Measurements from ENCODE around the gene YTHDF1. TPM values are rescaled to one million over a fixed set of nuclear protein-coding genes. Genes with fewer than 3 reads are reported as not detected.
"Not testable (repeated sequence)": the region's sequence is repeated elsewhere in the genome, so short reads cannot be mapped to it uniquely, and the experiment has no call there.

Gene YTHDF1
- total RNA-seq, 1 experiment from 2014 or later: 19.8 TPM

DNA sequence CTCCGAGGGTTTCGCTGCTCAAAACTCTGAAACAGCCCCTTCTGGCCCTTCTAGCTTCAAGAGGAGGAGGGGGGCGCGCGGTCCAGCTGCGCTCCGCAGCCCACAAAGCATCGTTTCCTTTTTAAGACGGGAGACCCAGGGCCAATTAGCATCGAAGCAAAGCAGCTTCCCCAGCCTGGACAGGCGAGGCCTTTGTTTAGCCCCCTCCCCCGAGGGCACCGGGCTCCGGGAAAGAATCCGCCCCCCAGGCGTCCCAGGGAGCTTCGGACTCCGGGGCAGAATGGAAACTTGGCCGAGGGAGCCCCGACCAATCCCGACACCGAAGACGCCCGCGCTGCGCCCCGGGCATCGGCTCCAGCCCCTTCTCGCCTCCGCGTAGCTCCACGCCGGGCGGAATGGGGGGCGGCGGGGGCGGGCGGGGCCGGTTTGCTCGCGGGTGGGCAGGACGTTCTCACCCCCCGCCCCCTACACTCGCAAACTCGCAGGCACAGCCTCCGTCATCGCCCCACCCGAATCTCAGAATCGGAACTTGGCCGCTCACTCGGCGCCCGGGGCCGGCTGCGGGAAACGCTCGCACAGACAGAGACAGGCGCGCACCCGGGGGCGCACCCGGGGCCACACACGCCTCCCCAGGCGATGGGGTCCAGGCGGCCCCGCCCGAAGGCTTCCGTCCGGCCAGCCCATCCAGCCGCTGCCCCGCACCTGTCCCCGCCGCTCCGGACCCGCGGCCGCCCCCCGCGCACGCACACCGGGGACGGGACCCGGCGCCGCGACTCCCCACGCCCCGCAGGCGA, 37.7 kb upstream of the YTHDF1 start:
- Histone ChIP-seq H3K27me3 (peaks cover 37% of the 10 kb centered on the region), H3K36me3 (no peaks in the 10 kb centered on the region), H3K9me3 (no peaks in the 10 kb centered on the region), H3K4me3 (no peak overlapping the region)
- DNase-seq: no peak

DNA sequence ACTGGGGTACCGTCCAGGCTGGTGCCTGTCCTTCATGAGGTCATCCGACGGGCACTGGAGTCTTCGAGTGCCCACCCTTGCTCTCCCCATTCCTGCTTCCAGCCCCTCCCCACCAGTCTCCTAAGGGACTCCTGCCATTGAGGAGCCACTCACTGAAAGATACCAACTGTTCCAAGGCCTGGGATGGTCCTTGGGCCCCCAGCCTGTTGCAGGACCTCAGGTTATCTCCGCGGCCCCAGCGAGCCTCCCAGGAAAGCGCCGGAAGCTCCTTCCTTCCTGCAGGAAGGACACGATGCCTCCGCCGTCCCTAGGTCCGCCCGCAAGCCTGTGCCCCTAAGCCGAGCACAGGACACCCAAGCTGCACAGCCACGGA, 37.1 kb upstream of the YTHDF1 start:
- Histone ChIP-seq H3K4me3 (no peak overlapping the region), H3K9me3 (no peaks in the 10 kb centered on the region), H3K36me3 (no peaks in the 10 kb centered on the region), H3K27me3 (peaks cover 37% of the 10 kb centered on the region)
- DNase-seq: no peak

DNA sequence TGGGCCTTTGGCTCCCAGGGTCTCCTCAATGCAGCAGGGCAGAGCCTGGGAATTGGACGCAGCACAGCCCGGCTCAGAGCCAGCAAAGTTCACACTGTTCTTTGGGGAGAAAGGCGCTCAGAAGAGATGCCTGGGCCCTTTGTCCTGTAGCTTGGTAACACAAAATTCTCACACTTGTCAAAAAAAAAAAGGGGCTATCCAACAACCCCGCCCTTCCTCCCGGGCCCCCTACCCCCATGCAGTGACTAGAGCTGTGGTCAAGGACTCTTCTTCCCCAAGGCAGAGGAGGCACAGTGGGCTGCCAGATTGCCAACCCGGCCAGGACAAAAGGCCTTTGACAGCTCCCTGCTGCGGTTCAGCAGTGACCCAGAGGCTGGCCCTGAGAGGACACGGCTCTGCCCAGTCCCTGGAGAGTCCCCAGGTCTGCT, 36.4 kb upstream of the YTHDF1 start:
- H3K4me3 ChIP-seq: no peak overlapping the region
- H3K27me3 ChIP-seq: peaks cover 37% of the 10 kb centered on the region
- no peak for DNase-seq
- no peaks in the 10 kb centered on the region for H3K9me3 ChIP-seq
- no peaks in the 10 kb centered on the region for H3K36me3 ChIP-seq

DNA sequence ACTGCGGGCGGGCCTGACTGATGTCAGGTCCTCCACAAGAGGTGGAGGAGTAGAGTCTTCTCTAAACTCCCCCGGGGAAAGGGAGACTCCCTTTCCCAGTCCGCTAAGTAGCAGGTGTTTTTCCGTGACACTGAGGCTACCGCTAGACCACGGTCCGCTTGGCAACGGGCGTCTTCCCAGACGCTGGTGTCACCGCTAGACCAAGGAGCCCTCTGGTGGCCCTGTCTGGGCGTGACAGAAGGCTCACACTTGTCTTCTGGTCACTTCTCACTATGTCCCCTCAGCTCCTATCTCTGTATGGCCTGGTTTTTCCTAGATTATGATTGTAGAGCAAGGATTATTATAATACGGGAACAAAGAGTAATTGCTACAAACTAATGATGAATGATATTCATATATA, 35.4 kb upstream of the YTHDF1 start:
- H3K9me3 ChIP-seq, H3K36me3 ChIP-seq, H3K4me3 ChIP-seq, DNase-seq: not testable (repeated sequence)
- H3K27me3 ChIP-seq: peaks cover 33% of the 10 kb centered on the region

DNA sequence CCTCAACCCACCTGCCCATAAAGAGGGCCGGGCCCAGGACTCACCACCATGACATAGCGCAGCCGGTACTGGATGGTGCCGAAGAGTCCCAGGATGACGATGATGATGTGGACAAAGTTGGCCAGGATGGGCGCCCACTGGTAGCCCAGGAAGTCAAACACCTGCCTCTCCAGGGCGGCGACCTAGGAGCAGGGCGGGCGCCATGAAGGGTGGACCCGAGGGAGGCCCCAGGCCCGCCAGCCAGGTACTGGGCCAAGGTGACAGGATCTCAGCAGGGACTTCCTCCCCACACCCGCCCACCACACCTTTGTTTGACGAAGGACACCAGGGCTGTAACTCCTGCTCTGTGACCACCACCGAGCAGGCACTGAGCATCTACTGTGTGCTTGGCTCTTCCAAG, 34.0 kb upstream of the YTHDF1 start:
- peaks cover 18% of the 10 kb centered on the region for H3K27me3 ChIP-seq
- no peaks in the 10 kb centered on the region for H3K36me3 ChIP-seq
- H3K4me3 ChIP-seq: no peak overlapping the region
- H3K9me3 ChIP-seq: no peaks in the 10 kb centered on the region
- DNase-seq: no peak

DNA sequence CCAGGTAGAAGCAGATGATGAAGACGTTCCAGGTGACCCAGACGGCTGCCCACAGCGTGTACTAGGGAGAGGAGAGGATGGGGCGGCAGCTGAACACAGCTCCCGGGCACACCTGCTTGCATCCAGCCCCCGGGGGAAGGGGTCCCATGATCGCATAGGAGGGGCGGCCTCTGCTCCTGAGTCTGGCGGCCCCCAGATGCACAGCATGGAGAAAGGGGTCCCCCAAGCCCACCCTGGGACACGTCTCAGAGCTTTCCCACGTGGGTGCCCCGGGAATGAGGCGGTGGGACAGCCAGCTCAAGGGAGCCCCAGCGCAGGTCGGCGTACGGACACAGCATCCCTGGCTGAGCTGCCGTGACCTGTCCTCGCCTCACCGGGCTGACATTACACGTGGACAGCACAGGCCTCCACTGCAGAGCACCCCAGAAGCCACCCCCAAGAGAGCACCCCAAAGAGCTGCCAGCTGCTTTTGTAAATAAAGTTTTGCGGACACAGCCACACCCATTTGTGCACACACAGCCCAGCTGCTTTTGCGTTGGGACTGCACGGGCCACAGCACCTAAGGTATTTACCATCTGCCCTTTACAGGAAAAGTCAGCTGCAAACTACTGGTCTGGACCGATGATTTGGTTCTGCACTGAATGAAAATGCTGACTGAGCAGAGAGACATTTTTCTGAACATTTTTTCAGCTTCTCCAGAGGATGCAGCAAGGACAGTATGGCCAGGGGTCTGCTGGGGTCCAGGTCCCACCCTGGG, 33.1 kb upstream of the YTHDF1 start:
- no peak for DNase-seq
- H3K36me3 ChIP-seq: no peaks in the 10 kb centered on the region
- no peaks in the 10 kb centered on the region for H3K9me3 ChIP-seq
- H3K27me3 ChIP-seq: peaks cover 12% of the 10 kb centered on the region
- H3K4me3 ChIP-seq: no peak overlapping the region

DNA sequence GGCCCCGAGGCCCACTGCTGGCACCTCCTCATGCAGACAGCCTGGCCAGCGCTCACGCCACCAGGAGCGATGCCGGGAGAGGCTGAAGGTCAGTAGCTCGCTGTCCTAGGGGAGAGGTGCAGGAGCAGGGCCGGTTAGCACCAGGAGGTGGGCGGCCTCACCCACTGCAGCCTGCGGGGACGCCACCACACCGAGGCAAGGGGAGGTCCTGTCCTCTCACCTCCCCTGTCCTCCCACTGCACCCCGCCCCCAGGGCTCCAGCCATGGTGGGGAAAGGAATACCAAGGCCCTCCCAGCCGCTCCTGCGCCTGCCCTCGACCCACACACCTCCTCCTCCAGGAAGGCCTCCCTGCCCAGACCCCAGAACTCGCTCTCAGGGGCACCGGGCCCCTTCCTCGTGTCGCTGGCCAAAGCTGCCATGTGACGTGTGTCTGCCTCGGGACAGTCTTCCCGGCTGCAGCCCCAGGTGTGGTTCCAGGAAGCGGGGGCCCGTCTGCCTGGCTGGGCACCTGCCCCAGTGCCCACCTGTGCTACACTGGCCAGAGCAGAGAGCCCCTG, 31.8 kb upstream of the YTHDF1 start:
- no peaks in the 10 kb centered on the region for H3K36me3 ChIP-seq
- H3K4me3 ChIP-seq: no peak overlapping the region
- no peak for DNase-seq
- peaks cover 4% of the 10 kb centered on the region for H3K27me3 ChIP-seq
- no peaks in the 10 kb centered on the region for H3K9me3 ChIP-seq

DNA sequence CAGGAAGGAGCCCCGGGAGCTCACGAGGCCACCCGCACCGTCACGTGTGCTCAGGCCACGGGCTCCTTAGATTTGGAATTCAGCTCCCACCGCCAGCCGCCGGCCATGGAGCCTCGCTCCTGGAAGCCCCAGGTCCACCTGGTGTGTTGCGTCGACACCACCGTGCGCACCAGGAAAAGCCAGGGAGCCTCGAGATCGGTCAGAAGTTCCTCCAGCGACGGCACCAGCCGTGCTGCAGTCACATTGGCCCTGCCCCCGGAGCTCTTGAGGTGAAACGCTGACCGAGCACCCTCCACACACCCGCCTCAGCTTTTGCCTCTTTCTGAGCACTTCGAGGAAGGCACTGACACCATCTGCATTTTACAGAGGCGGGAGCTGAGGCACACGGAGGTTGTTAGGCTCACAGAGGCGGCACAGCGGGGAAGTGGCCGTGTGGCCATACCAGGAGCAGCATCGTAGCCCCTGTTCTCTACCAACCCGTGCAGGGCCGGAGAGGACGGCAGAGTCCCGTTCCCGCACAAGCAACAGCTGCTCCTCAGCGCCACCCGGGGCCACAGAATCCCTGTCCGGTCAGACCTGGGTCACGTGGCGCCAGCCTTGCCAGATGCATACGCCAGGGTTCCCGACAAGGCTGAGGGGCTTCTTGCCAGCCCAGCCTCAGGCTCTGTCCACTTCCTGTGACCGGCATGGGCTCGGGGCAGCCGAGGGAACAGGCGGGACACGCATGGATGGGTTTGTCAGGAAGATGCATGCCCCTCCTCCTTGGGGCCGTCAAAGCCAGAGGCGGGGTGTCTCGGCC, 30.8 kb upstream of the YTHDF1 start:
- DNase-seq: no peak

DNA sequence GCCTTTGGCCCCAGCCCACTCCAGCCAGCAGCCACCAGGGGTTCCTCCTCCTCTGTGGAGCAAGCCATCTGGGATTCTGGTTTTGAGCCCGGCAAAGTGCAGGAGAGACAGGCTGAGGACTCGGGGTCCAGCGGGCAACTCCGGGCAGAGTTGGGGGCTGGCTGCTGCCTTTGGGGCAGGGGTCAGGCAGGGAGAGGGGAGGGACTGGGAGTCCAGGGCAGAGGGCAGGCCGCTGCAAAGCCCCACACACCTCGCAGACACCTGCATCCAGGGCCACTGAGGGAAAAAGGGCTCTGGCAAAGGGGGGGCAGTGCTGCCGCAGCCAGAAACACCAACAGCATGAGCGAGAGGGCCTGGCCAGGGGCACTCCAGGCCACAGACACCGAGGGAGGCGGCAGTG, 28.5 kb upstream of the YTHDF1 start:
- no peaks in the 10 kb centered on the region for H3K9me3 ChIP-seq
- H3K36me3 ChIP-seq: no peaks in the 10 kb centered on the region
- H3K27me3 ChIP-seq: no peaks in the 10 kb centered on the region
- no peak overlapping the region for H3K4me3 ChIP-seq
- DNase-seq: no peak

More for the DNA sequence above, 30.8 kb upstream of the YTHDF1 start:
- Histone ChIP-seq H3K36me3 (no peaks in the 10 kb centered on the region), H3K4me3 (no peak overlapping the region), H3K9me3 (no peaks in the 10 kb centered on the region), H3K27me3 (no peaks in the 10 kb centered on the region)

DNA sequence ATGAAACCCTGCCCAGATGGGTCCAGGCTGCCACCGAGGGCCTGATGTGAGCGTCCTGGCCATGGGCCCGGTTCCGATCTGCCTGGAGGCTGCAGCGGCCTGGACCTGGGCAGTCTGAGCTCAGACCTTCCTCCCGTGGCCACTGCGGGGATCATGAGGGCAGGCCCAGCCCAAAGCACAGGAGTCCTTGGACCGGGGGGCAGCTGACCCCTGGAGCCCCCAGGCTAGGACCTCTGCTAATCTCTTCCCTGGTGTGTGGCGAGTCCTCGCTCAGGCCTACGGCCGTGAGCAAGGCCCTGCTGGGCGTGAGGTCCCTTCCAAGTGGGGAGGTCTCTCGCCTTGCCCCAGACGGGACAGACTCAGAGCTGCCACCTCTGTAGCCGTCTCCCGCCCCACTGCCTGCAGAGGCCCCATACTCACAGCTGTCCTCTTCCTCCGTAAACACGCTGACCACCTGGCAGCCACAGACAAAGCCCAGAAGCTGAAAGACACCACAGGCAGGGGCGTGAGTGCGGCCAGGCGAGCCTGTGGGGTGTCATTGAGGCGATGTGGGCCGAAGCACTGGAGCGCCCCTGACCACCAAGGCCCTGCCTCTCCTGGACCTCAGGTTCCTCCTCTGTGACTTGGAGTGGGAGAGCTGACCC, 27.8 kb upstream of the YTHDF1 start:
- no peak overlapping the region for H3K4me3 ChIP-seq
- H3K36me3 ChIP-seq: no peaks in the 10 kb centered on the region
- DNase-seq: no peak
- H3K27me3 ChIP-seq: no peaks in the 10 kb centered on the region
- no peaks in the 10 kb centered on the region for H3K9me3 ChIP-seq

DNA sequence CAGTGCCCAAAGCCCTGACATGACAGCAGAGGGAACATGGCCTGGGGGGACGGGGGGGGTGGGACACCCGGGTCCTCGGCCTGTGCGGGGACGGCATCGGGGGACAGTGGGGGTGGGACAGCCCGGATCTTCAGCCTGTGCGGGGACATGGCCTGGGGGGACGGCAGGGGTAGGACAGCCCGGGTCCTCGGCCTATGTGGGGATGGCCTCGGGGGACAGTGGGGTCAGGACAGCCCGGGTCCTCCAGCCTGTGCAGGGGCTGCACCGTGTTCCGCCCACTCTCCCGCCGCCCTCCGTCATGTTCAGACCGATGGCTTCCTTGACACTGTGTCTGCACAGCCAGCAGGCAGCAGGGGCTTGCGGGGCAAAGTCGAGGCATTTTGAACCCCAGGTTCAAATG, 26.8 kb upstream of the YTHDF1 start:
- H3K4me3 ChIP-seq: no peak overlapping the region
- no peaks in the 10 kb centered on the region for H3K36me3 ChIP-seq
- H3K27me3 ChIP-seq: no peaks in the 10 kb centered on the region
- no peaks in the 10 kb centered on the region for H3K9me3 ChIP-seq
- DNase-seq: no peak

DNA sequence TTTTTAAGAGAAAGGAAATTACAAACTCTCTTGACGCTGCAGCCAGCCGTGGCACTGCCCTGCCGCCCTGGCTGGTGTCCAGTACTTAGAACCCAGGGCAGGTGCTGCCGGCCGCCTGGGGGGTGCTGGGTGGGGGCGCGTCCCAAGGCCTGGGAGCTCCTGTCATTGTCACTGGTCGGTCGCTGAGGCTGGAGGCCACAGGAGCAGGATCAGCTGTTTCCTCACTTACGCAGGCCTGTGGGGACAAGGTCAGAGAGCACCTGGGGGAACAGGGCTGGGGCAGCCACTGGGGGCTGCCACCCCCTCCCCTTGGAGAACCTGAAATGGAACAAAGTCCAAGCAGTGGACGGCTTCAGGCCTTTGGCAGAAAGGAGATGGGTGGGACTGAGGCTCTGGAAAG, 25.3 kb upstream of the YTHDF1 start:
- Histone ChIP-seq H3K36me3 (no peaks in the 10 kb centered on the region), H3K9me3 (no peaks in the 10 kb centered on the region), H3K27me3 (no peaks in the 10 kb centered on the region), H3K4me3 (no peak overlapping the region)
- DNase-seq: no peak

DNA sequence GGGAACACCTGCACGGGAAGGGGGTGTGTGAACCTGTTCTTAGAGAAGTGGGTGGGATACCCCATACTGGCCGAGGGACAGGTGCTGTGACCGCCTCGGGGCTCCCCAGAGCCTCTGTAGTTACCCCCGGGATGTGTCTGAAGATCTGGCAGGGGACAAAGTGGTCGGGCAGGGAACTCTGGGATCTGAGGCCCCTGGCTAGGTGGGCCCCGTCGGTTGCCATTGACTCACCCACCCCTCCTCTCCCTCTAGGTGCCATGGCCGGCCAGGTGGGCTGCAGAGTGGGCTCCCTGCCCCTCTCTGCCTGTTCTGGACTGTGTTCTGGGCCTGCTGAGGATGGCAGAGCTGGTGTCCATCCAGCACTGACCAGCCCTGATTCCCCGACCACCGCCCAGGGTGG, 24.1 kb upstream of the YTHDF1 start:
- H3K9me3 ChIP-seq: no peaks in the 10 kb centered on the region
- no peak for DNase-seq

DNA sequence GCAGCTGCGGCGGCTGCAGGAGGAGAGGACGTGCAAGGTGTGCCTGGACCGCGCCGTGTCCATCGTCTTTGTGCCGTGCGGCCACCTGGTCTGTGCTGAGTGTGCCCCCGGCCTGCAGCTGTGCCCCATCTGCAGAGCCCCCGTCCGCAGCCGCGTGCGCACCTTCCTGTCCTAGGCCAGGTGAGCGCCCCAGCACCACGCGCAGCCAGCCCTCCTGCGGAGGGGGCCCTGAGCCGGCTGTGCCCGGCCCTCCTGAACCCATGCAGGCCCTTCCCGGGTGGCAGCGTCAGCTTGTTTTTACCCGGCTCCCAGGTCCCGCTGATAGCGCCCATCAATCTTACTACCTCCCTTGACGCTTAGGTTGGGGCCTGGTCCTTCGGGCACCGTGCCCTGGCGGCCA, 23.5 kb upstream of the YTHDF1 start:
- Histone ChIP-seq H3K9me3 (no peaks in the 10 kb centered on the region), H3K4me3 (no peak overlapping the region), H3K27me3 (no peaks in the 10 kb centered on the region), H3K36me3 (no peaks in the 10 kb centered on the region)
- DNase-seq: no peak

More for the DNA sequence above, 24.1 kb upstream of the YTHDF1 start:
- Histone ChIP-seq H3K27me3 (no peaks in the 10 kb centered on the region), H3K36me3 (no peaks in the 10 kb centered on the region), H3K4me3 (no peak overlapping the region)

DNA sequence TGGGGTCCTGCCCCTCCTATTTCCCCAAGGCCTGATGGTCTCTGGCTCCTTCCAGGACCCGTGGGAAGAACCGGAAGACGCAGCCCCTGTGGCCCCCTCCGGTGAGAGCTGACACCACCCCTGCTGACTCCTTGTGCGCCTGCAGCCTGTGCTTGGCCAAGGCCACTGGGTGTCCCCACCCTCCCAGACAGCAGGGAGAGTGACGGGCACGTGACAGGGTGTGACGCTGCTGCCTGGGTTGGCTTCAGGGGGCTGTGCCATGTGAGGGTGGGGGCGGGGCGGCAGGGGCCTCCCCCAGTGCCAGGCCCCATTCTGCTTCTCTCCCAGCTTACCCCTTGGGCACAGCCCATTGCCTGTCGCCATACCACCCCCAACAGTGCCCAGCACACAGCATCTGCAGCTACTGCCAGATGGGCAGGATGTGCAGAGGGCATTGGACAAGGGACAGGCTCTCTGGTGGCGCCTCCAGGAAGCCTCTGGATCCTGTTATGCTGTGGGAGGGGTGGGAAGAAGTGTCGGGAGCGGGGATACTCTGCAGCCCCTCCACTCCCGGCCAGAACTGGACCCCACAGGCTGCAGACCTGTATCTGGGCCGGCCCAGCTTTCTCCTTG, 22.7 kb upstream of the YTHDF1 start:
- no peaks in the 10 kb centered on the region for H3K36me3 ChIP-seq
- H3K9me3 ChIP-seq: no peaks in the 10 kb centered on the region
- DNase-seq: no peak
- H3K27me3 ChIP-seq: no peaks in the 10 kb centered on the region
- H3K4me3 ChIP-seq: no peak overlapping the region

DNA sequence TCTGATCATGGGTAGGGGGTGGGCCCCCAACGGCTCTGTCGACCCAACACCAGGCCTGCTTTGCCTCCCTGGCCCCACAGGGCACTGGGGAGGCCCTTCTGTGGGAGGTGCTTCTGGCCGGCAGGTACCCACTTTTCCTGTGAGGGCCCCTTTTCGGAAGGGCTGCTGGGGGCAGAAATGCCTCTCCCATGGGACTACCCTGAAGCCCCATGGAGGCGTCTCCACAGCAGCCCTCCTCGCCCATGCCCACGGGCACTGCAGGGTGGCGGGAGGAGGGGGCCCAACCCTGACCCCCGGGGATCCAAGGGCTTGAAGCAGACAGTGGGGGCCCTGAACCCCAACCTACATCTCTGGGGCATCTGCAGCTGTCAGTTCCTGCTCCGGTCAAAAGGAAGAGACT, 22.1 kb upstream of the YTHDF1 start:
- Histone ChIP-seq H3K4me3 (no peak overlapping the region), H3K9me3 (no peaks in the 10 kb centered on the region), H3K36me3 (no peaks in the 10 kb centered on the region), H3K27me3 (no peaks in the 10 kb centered on the region)
- DNase-seq: no peak
